HG03442 (cell line): ENCODE results near the gene ADM2.

ENCODE experiments used
- ATAC-seq: cut with Tn5 transposase; IDR thresholded peaks from one replicate; pipeline ENCODE4 v1.9.1; 2021; ENCODE audit warnings: mild to moderate bottlenecking, moderate library complexity; ENCODE audit not compliant: unreplicated experiment

Gene ADM2

GRCh38 chr22:50483977-50484853 is 2.9 kb downstream of the ADM2 start:
- no peak for ATAC-seq

- ATAC-seq = no peak
Measured at GRCh38 chr22:50485221-50486131, 4.1 kb downstream of the ADM2 start.

- ATAC-seq = no peak
Measured at GRCh38 chr22:50486561-50487289, 5.4 kb downstream of the ADM2 start, which contains the start of gene MIOX. Gene MIOX, plus strand, starts transcription at chr22:50486859. Its CDS starts 39 bp downstream, at chr22:50486898.

GRCh38 chr22:50487290-50488005 is 6.1 kb downstream of the ADM2 start:
- ATAC-seq = no peak

- no peak for ATAC-seq
Measured at GRCh38 chr22:50488006-50488677, 6.8 kb downstream of the ADM2 start.

- no peak for ATAC-seq
Measured at GRCh38 chr22:50488886-50489285, 7.5 kb downstream of the ADM2 start.

- no peak for ATAC-seq
Measured at GRCh38 chr22:50489363-50490243, 8.3 kb downstream of the ADM2 start.

GRCh38 chr22:50490531-50491308 is 9.4 kb downstream of the ADM2 start:
- no peak for ATAC-seq

- no peak for ATAC-seq
Measured at GRCh38 chr22:50497093-50497492, 15.8 kb downstream of the ADM2 start.

- ATAC-seq = no peak
Measured at GRCh38 chr22:50498322-50498890, 17.1 kb downstream of the ADM2 start.

- no peak for ATAC-seq
Measured at GRCh38 chr22:50500452-50500851, 19.1 kb downstream of the ADM2 start.

- ATAC-seq = no peak
Measured at GRCh38 chr22:50502096-50502495, 20.8 kb downstream of the ADM2 start.

GRCh38 chr22:50502628-50503474 is 21.5 kb downstream of the ADM2 start:
- ATAC-seq = no peak

GRCh38 chr22:50503475-50504145 is 22.3 kb downstream of the ADM2 start:
- no peak for ATAC-seq

GRCh38 chr22:50504369-50505211 is 23.2 kb downstream of the ADM2 start:
- ATAC-seq = no peak
